ENCODE results near the gene KLHL29. TPM values are rescaled to one million over a fixed set of nuclear protein-coding genes. Genes with fewer than 3 reads are reported as not detected.
"Not testable (repeated sequence)": the region's sequence is repeated elsewhere in the genome, so short reads cannot be mapped to it uniquely, and the experiment has no call there.

KLHL29 gene
- total RNA-seq, 1 experiment from 2014 or later = 3.4 TPM

DNA sequence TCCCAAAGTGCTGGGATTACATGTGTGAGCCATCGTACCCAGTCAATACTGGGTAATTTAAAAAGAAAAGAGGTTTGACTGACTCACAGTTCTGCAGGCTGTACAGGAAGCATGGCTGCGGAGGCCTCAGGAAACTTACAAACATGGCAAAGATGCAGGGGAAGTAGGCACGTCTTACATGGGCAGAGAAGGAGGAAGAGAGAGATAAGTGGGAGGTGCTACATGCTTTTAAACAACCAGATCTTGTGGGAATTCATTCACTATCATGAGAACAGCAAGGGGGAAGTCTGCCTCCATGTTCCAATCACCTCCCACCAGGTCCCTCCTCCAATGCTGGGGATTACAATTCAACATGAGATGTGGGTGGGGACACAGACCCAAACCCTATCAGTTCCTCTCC is 349.4 kb downstream of the KLHL29 start:
- ChIA-PET CTCF (no interaction called here), POLR2A (ENCODE audit: unreplicated experiment) (no interaction called here)
- no peak overlapping the region for H3K27ac ChIP-seq
- H3K4me3 ChIP-seq = no peak overlapping the region
- no peaks in the 10 kb centered on the region for H3K36me3 ChIP-seq (ENCODE audit: low read depth)
- no peaks in the 10 kb centered on the region for H3F3A ChIP-seq (ENCODE audit: insufficient read depth, low read depth)
- DNase-seq = no peak
- no peaks in the 10 kb centered on the region for H3K9me3 ChIP-seq (ENCODE audit: insufficient read depth, low read depth)
- no peak for TF ChIP-seq EZH2 (IDR thresholded peaks at IDR 0.05; ENCODE audit: low read depth)
- no peak for TF ChIP-seq CTCF (conservative IDR thresholded peaks at IDR 0.05)
- H3K4me1 ChIP-seq (replicated peaks; ENCODE audit: insufficient read depth) = no peaks in the 10 kb centered on the region
- H2AFZ ChIP-seq = no peak overlapping the region
- no TSS peak for BruUV-seq (replicated peaks)
- H3K9me2 ChIP-seq (ENCODE audit: insufficient read depth) = no peaks in the 10 kb centered on the region
- intact Hi-C loops (cut with micrococcal nuclease; ENCODE audit: unreplicated experiment) = no loop called here
- no peaks in the 10 kb centered on the region for H4K20me1 ChIP-seq (ENCODE audit: insufficient read depth)
- H3K79me2 ChIP-seq (ENCODE audit: low read depth) = no peaks in the 10 kb centered on the region
- H3K27me3 ChIP-seq (ENCODE audit: insufficient read depth, low read depth) = no peaks in the 10 kb centered on the region
- no peak overlapping the region for H3K4me2 ChIP-seq

GRCh38 chr2:23736783-23737182 is 351.8 kb downstream of the KLHL29 start:
- intact Hi-C loops (cut with micrococcal nuclease; ENCODE audit: unreplicated experiment); POLR2A ChIA-PET (ENCODE audit: unreplicated experiment); H3K36me3 ChIP-seq (ENCODE audit: low read depth); CTCF ChIA-PET; H4K20me1 ChIP-seq (ENCODE audit: insufficient read depth); H3K4me3 ChIP-seq; H2AFZ ChIP-seq; DNase-seq; H3K27me3 ChIP-seq (ENCODE audit: insufficient read depth, low read depth); H3K79me2 ChIP-seq (ENCODE audit: low read depth); H3F3A ChIP-seq (ENCODE audit: insufficient read depth, low read depth); H3K27ac ChIP-seq; H3K9me2 ChIP-seq (ENCODE audit: insufficient read depth); H3K9me3 ChIP-seq (ENCODE audit: insufficient read depth, low read depth); H3K4me1 ChIP-seq (replicated peaks; ENCODE audit: insufficient read depth); H3K4me2 ChIP-seq; BruUV-seq (replicated peaks): not testable (repeated sequence)

- CTCF ChIA-PET = no interaction called here
- Histone ChIP-seq H3K9me2 (ENCODE audit: insufficient read depth) (no peaks in the 10 kb centered on the region), H3K4me1 (replicated peaks; ENCODE audit: insufficient read depth) (no peaks in the 10 kb centered on the region), H3F3A (ENCODE audit: insufficient read depth, low read depth) (0 out of 2 replicates have a peak, but pooled peaks cover 5% of the 10 kb centered on the region), H3K79me2 (ENCODE audit: low read depth) (no peaks in the 10 kb centered on the region), H3K4me3 (no peak overlapping the region), H3K27ac (no peak overlapping the region), H3K9me3 (ENCODE audit: insufficient read depth, low read depth) (peaks cover 3% of the 10 kb centered on the region; the same call in 1 of the 2 replicates), H3K36me3 (ENCODE audit: low read depth) (no peaks in the 10 kb centered on the region), H4K20me1 (ENCODE audit: insufficient read depth) (no peaks in the 10 kb centered on the region), H3K27me3 (ENCODE audit: insufficient read depth, low read depth) (no peaks in the 10 kb centered on the region), H2AFZ (no peak overlapping the region), H3K4me2 (no peak overlapping the region)
- no peak for TF ChIP-seq CTCF (conservative IDR thresholded peaks at IDR 0.05)
- TF ChIP-seq EZH2 (IDR thresholded peaks at IDR 0.05; ENCODE audit: low read depth) = no peak
- intact Hi-C loops (cut with micrococcal nuclease; ENCODE audit: unreplicated experiment) = no loop called here
- no peak for DNase-seq
- POLR2A ChIA-PET (ENCODE audit: unreplicated experiment) = no interaction called here
- no TSS peak for BruUV-seq (replicated peaks)
These were observed 360.2 kb downstream of the KLHL29 start for GRCh38 chr2:23745068-23745725.

DNA sequence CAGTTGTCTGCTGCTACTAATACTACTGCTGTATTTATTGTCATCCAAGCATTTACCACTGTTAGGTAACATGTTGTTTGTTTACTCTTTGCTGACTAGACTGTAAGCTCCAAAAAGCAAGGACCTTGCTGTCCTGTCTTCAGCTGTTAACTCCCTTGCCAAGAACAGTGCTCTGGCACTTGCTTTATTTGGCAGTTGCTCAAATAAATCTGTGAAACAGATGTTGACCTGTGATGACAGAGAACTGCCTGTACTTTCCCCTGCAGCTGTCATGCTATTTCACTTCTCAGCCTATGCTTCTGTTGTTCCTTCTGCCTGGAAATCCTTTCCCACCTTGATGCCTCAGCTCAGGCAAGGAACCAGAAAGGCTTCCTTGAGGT is 360.7 kb downstream of the KLHL29 start:
- no peak overlapping the region for H3K4me3 ChIP-seq
- no peaks in the 10 kb centered on the region for H3K36me3 ChIP-seq (ENCODE audit: low read depth)
- H4K20me1 ChIP-seq (ENCODE audit: insufficient read depth) = no peaks in the 10 kb centered on the region
- 0 out of 2 replicates have a peak, but pooled peaks cover 5% of the 10 kb centered on the region for H3F3A ChIP-seq (ENCODE audit: insufficient read depth, low read depth)
- H3K27me3 ChIP-seq (ENCODE audit: insufficient read depth, low read depth) = no peaks in the 10 kb centered on the region
- no peaks in the 10 kb centered on the region for H3K79me2 ChIP-seq (ENCODE audit: low read depth)
- no peak overlapping the region for H2AFZ ChIP-seq
- no peak overlapping the region for H3K27ac ChIP-seq
- TF ChIP-seq EZH2 (IDR thresholded peaks at IDR 0.05; ENCODE audit: low read depth) (no peak), CTCF (conservative IDR thresholded peaks at IDR 0.05) (no peak)
- H3K4me2 ChIP-seq = no peak overlapping the region
- no TSS peak for BruUV-seq (replicated peaks)
- intact Hi-C loops (cut with micrococcal nuclease; ENCODE audit: unreplicated experiment) = no loop called here
- no peaks in the 10 kb centered on the region for H3K9me2 ChIP-seq (ENCODE audit: insufficient read depth)
- DNase-seq = peak in 1 of 2 experiments; percentile 21
- ChIA-PET POLR2A (ENCODE audit: unreplicated experiment) (no interaction called here), CTCF (no interaction called here)
- no peaks in the 10 kb centered on the region for H3K4me1 ChIP-seq (replicated peaks; ENCODE audit: insufficient read depth)
- H3K9me3 ChIP-seq (ENCODE audit: insufficient read depth, low read depth) = peaks cover 3% of the 10 kb centered on the region; the same call in 1 of the 2 replicates
